Smooth muscle cell (in vitro differentiated cells): ENCODE results near the gene JAK3. TPM values are rescaled to one million over a fixed set of nuclear protein-coding genes. Genes with fewer than 3 reads are reported as not detected.

ENCODE experiments used
- DNase-seq: peaks from one replicate; lab custom pipeline; 2025; ENCODE audit not compliant: unreplicated experiment; lab: John Stamatoyannopoulos, UW
- H2AFZ ChIP-seq: fragments of 200-600 bp; sonication (generic); 2 replicates; pipeline ENCODE4 v1.6.0; 2016; ENCODE audit warnings: antibody characterized with exemption, low read depth, mild to moderate bottlenecking
- H3F3A ChIP-seq: fragments of 200-600 bp; sonication (generic); 2 replicates; pipeline ENCODE4 v1.6.0; 2017; ENCODE audit warnings: antibody characterized with exemption, low read depth
- H3K27ac ChIP-seq: fragments of 200-600 bp; sonication (generic); 2 replicates; pipeline ENCODE4 v1.5.1; 2016; ENCODE audit warnings: low read depth, mild to moderate bottlenecking
- H3K27me3 ChIP-seq: fragments of 200-600 bp; sonication (generic); 2 replicates; pipeline ENCODE4 v1.6.1; 2016; ENCODE audit warnings: low read depth, mild to moderate bottlenecking
- H3K36me3 ChIP-seq: fragments of 200-600 bp; sonication (generic); 2 replicates; pipeline ENCODE4 v1.5.1; 2016; ENCODE audit warnings: low read depth
- H3K4me1 ChIP-seq: fragments of 200-600 bp; sonication (generic); 2 replicates; pipeline ENCODE4 v1.5.1; 2016; ENCODE audit warnings: low read depth
- H3K4me2 ChIP-seq: fragments of 200-600 bp; sonication (generic); 2 replicates; pipeline ENCODE4 v1.6.0; 2016; ENCODE audit warnings: mild to moderate bottlenecking
- H3K4me3 ChIP-seq: fragments of 200-600 bp; sonication (generic); 2 replicates; pipeline ENCODE4 v1.5.1; 2016; ENCODE audit warnings: mild to moderate bottlenecking
- H3K79me2 ChIP-seq: fragments of 200-600 bp; sonication (generic); 2 replicates; pipeline ENCODE4 v1.6.0; 2016; ENCODE audit warnings: low read depth, mild to moderate bottlenecking
- H3K9ac ChIP-seq: fragments of 200-600 bp; sonication (generic); 2 replicates; pipeline ENCODE4 v1.6.0; 2016; ENCODE audit warnings: low read depth
- H3K9me3 ChIP-seq: fragments of 200-600 bp; sonication (generic); replicated peaks from 2 replicates; pipeline ENCODE4 v1.5.1; 2016; ENCODE audit warnings: low read depth
- H4K20me1 ChIP-seq: fragments of 200-600 bp; sonication (generic); 2 replicates; pipeline ENCODE4 v1.6.0; 2016; ENCODE audit warnings: low read depth
- WGBS: methylation state at CpG from one replicate; pipeline ENCODE4 v1.1.7; 2016; ENCODE audit warnings: low lambda C conversion rate; 5-methylcytosine and 5-hydroxymethylcytosine counted together
- polyA plus RNA-seq: library from polyadenylated mRNA; unstranded; fragments of >200 nt; fragmentation: Nextera tagmentation; extraction: Ambion mirVana; gene quantifications from 2 replicates; pipeline ENCODE4 v1.2.1, GENCODE V29; 2016
- total RNA-seq: library from RNA; depleted of rRNA; stranded (reverse); fragments of >200 nt; gene quantifications from 2 replicates; pipeline ENCODE4 v1.2.3, GENCODE V29; 2014
- TF ChIP-seq, protein P1 (sequence below): fragments of 200-600 bp; sonication (generic); IDR thresholded peaks from 2 replicates; pipeline ENCODE4 v1.5.1; 2017; ENCODE audit warnings: borderline replicate concordance, mild to moderate bottlenecking, antibody characterized with exemption; ENCODE audit not compliant: insufficient read depth, poor library complexity, severe bottlenecking

Gene JAK3
- total and polyA plus RNA-seq, 2 experiments from 2014 or later, result 8.8 to 10.7 TPM

DNA sequence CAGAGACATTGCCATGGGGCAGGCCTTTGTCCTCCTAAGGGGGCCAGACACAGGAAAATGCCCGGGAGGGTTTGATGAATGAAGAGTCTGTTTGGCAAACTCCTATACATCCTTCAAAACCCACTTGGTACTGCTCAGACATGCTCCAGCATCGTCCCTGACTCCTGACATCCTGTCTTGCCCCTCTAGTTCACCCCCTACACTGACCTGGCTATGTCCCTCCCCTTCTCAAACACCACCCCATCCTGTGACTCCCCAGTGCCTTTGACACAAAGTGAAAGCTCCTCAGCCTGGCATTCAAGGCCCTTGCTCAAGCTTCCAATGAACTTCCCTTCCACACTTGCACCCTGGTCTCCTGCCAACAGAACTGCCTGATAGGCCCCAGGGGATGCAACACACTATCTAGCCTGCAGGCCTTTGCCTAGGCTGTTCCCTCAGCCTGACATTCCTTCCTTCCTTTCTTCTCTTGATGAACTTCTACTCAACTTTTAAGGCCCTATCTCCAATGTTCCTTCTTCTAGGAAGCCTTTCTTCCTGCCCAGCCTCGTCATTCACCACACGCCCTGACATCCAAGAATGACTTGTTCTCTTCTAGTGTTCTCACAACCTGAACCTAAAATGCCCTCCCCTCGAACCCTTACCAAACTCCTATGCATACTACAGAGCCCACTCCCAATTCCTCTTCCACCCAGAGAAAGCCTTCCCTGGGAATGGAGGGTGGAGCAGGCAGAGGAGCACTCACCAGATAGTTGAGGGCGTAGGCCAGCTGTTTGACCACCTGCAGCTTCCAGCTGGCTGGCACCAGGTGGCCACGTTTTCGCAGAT lies 12.4 kb downstream of the JAK3 start:
- no peak overlapping the region for H3K9ac ChIP-seq
- 84% methylated on average over 8 of the region's 8 CpGs for WGBS

GRCh38 chr19:17834350-17835181 lies 13.2 kb downstream of the JAK3 start:
- Histone ChIP-seq H3K4me3 (no peak overlapping the region), H3K9ac (no peak overlapping the region), H3K27ac (no peak overlapping the region), H3K9me3 (no peaks in the 10 kb centered on the region), H3K4me2 (no peak overlapping the region), H4K20me1 (no peaks in the 10 kb centered on the region), H3F3A (no peaks in the 10 kb centered on the region), H3K79me2 (no peaks in the 10 kb centered on the region), H3K4me1 (peaks cover 4% of the 10 kb centered on the region), H3K36me3 (no peaks in the 10 kb centered on the region), H2AFZ (no peak overlapping the region), H3K27me3 (peaks cover 9% of the 10 kb centered on the region)
- 82% methylated on average over 24 of the region's 27 CpGs for WGBS
- TF ChIP-seq, protein P1, sequence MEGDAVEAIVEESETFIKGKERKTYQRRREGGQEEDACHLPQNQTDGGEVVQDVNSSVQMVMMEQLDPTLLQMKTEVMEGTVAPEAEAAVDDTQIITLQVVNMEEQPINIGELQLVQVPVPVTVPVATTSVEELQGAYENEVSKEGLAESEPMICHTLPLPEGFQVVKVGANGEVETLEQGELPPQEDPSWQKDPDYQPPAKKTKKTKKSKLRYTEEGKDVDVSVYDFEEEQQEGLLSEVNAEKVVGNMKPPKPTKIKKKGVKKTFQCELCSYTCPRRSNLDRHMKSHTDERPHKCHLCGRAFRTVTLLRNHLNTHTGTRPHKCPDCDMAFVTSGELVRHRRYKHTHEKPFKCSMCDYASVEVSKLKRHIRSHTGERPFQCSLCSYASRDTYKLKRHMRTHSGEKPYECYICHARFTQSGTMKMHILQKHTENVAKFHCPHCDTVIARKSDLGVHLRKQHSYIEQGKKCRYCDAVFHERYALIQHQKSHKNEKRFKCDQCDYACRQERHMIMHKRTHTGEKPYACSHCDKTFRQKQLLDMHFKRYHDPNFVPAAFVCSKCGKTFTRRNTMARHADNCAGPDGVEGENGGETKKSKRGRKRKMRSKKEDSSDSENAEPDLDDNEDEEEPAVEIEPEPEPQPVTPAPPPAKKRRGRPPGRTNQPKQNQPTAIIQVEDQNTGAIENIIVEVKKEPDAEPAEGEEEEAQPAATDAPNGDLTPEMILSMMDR, result no peak
- DNase-seq, result no peak

More for the DNA sequence above, 12.4 kb downstream of the JAK3 start:
- Histone ChIP-seq H3K36me3 (no peaks in the 10 kb centered on the region), H3F3A (no peaks in the 10 kb centered on the region), H3K4me3 (no peak overlapping the region), H3K4me1 (peaks cover 4% of the 10 kb centered on the region), H3K4me2 (no peak overlapping the region), H2AFZ (no peak overlapping the region), H3K9me3 (no peaks in the 10 kb centered on the region), H4K20me1 (no peaks in the 10 kb centered on the region), H3K27me3 (peaks cover 9% of the 10 kb centered on the region), H3K27ac (no peak overlapping the region), H3K79me2 (no peaks in the 10 kb centered on the region)
- DNase-seq, result no peak
- TF ChIP-seq, protein P1, result no peak

- H3K4me3 ChIP-seq, result no peak overlapping the region
- peaks cover 4% of the 10 kb centered on the region for H3K4me1 ChIP-seq
- no peaks in the 10 kb centered on the region for H3K36me3 ChIP-seq
- H3K9me3 ChIP-seq, result no peaks in the 10 kb centered on the region
- no peak overlapping the region for H3K4me2 ChIP-seq
- H2AFZ ChIP-seq, result no peak overlapping the region
- peaks cover 9% of the 10 kb centered on the region for H3K27me3 ChIP-seq
- no peak overlapping the region for H3K9ac ChIP-seq
- no peaks in the 10 kb centered on the region for H4K20me1 ChIP-seq
- TF ChIP-seq, protein P1, result no peak
- no peak overlapping the region for H3K27ac ChIP-seq
- H3K79me2 ChIP-seq, result no peaks in the 10 kb centered on the region
- DNase-seq, result no peak
- WGBS, result 93% methylated on average over 17 of the region's 17 CpGs
- no peaks in the 10 kb centered on the region for H3F3A ChIP-seq
These were observed 15.2 kb downstream of the JAK3 start for GRCh38 chr19:17832443-17833208.
